GM21423 (cell line): ENCODE results near the gene PSMG3.
A peak's percentile ranks its signal among the peaks of the same experiment; 100 is the strongest.
"Not testable (repeated sequence)": the region's sequence is repeated elsewhere in the genome, so short reads cannot be mapped to it uniquely, and the experiment has no call there.

Experiments used
- ATAC-seq: cut with Tn5 transposase; IDR thresholded peaks from one replicate; pipeline ENCODE4 v1.9.1; 2021; ENCODE audit warnings: mild to moderate bottlenecking, moderate library complexity; ENCODE audit not compliant: unreplicated experiment

Gene PSMG3

DNA sequence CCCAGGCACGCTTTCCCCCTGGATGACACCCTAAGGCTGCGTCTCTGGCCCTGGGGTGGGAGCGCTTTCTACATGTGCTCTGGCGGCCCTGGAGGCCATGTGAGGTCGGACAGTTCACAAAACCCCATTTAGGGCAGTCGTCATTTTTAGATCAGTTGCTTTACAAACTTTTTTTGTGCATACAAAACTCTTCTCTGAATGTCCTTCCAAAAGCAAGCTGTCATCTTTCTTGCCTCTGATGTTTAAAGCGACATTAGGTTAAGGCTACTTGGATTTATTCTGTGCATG lies 33.4 kb downstream of the PSMG3 start:
- no peak for ATAC-seq

DNA sequence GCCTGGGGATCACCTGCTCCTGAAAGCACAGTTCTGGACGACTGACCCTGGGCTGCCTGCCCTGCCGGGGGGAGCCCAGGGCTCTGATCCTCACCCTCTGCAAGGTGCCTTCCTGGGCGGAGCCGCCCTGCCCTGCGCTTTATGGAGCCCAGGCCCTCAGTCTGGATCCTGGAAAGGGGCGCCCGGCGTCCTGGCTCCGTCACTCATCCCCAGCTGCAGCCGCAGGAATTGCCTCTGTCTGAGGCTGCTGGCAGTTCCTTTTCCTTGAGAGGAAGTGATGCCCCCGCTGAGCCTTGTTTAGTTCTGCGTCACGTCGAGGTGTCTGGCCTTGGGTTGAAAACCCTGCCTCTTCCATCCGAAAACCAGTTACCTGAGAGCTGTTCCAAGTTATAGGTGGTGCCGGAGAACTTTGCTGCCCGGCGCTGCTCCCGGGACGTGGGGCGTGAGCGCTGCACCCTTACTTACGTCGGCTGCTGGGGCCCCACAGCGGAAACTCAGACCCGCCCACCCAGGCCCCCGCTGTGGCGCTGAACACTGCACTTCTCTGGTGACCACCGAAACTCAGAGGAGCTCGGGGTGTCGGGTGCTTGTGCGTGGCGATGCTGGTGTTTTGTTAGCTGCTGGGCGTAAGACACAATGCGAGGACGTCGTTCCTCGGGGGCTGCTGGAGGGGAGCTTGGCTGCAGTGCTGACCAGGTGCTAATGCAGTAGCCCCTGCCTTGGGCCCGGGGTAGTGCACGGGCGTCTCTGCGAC lies 34.0 kb downstream of the PSMG3 start:
- ATAC-seq = no peak

DNA sequence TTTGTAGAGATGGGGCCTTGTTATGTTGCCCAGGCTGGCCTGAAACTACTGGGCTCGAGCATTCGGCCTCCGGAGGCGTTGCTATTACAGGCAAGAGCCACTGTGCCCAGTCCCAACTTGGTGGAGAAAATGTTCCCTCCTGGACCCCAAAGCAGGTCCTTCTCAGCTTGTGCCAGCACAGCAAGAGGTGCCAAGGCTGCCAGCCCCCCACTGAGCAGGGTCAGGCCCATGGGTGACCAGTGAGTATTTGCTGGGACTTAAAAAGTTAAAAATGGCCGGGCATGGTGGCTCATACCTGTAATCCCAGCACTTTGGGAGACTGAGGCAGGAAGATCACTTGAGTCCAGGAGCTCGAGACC lies 34.8 kb downstream of the PSMG3 start:
- no peak for ATAC-seq

DNA sequence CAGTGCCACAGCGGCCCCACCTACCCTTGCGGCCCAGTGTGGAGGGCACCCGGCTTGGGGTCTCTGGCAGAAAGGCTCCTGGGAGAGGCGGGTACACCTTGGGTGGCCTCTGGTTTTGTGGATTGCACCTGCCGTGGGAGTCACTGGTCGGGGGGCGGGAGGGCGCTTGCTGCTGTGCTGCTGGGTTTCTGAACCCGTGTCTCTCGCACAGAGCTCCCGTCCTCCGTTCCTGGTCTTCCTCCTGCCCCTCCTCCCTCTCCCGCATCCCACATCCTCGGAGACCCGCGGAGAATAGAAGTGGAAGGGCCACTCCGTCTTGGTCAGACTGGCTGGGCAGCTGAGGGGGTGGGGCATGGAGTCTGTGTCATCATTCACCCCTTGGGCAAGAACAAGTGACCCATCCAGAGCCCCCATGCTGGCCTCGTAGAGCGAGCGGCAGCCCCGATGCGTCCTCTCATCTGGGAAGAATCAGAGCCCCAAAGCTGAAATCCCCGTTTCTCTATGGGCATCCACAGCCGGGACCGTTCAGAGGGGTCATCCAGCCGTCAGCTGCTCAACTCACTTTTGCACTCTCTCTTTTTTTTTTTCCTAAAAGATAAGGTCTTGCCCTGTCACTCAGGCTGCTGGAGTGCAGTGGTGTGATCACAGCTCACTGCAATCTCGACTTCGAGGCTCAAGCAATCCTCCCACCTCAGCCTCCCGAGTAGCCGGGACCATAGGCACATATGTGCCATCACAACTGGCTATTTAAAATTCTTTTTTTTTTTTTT lies 35.3 kb downstream of the PSMG3 start:
- ATAC-seq = no peak

- ATAC-seq = no peak
Measured at GRCh38 chr7:1533547-1534329, 36.1 kb downstream of the PSMG3 start.

GRCh38 chr7:1533255-1533546 lies 36.6 kb downstream of the PSMG3 start:
- ATAC-seq = no peak

GRCh38 chr7:1532456-1533254 lies 37.2 kb downstream of the PSMG3 start:
- ATAC-seq = peak; percentile 31

DNA sequence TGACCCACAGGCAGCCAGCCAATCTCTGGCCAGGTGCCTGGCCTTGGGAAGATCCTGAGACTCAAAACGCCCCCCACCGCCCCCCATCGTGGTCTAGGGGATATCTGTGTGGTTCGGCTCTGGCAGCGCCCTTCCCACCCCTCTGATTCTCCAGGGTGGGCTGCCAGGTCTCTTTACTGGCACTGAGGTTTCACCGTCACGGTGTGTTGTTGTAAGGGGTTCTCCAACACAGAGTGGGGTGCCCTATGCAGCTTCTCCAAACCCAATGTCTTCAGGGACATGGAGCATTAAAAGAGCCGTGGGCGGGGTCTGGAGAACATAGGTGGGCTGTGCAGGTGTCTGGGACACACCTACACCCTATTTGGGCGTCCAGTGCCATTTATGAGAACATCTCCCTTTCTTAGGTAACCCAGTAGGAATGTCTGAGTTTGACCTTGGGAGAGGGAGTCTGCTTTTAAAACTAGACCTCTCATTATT lies 37.8 kb downstream of the PSMG3 start:
- no peak for ATAC-seq

DNA sequence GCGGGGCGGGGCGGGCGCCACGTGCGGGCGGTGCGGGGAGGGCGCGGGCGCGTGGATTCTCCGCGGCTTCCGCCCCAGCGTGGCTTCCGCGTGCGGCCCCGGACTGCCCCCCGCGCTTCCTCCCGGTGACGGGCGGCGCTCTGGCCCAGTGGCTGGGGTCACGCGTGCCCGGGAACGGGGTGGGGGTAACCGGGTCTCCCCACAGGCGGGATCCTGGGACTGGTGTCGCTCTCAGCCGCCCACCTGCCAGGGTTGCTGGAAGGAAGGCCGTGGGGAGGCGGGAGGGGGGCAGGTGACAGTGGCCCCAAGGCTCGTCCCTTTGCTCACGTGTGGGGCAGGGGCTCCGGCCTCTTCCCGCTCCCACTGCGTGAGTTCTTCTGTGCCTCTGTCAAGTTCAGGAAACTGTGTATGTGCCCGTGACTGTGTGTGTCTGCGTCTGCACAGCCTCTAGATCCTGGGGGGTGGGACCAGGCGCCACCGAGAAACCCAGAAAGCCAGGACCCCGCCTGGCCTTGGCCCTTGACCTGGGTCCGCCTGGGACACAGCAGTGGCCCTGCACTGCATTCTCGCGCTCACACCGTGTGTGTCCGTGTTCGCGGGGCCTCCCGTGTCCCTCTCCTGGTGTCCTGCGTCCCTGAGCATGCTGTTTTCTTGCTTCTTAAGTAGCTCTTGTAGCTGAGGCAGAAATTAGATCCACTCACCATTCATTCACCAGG lies 38.4 kb downstream of the PSMG3 start:
- ATAC-seq = peak; percentile 10

- peak; percentile 30 for ATAC-seq
Measured at GRCh38 chr7:1530946-1531262, 38.9 kb downstream of the PSMG3 start.

DNA sequence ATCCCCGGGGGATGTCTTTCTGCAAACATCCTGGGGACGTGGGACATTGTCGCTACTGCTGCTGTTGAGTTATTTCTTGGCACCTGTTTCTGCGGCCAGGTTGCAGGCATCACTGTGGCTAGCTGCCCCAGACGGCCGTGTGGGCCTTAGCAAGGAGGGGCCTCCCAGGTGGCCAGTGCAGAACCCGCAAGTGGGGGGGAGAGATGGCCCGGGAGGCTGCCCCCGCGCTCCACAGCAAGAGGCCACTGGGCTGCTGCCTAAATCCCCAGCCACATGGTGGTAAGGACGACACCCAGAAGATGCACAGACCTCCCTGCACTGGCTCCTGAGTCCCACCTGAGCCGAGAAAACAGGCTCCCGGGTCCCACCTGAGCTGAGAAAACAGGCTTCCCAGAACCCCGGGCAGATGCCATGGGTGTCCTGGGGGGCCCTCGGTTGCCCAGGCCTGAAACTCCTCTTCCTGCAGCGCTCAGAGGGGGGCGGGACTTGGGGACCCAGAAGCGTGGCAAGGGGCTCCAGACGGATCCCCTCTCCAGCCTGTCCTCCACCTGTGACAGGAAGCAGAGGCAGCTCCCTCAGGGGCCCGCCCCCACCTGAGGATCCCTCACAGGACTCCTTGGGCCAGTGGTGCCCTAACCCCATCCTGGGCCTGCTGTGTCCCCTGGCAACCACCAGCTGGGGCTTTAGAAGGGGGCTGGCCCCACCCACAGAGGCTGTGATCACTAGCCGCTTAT lies 40.3 kb downstream of the PSMG3 start:
- no peak for ATAC-seq

DNA sequence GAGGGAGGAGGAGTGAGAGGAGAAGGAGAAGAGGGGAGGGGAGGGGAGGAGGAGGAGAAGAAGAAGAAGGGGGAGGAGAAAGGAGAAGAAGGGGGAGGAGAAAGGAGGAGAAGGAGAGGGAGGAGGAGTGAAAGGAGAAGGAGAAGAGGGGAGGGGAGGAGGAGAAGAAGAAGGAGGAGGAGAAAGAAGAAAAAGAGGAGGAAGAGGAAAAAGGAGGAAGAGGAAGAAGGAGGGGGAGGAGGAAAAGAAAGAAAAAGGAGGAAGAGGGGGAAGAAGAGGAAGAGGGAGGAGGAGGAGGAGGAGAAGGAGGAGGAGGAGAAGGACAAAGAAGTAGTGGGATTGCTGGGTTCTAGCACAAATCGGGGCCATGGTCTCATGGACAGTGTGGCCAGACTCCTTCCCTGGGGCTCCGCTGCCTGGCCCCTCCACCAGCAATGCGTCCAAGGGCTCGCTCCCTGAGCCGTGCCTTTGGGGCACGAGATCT lies 43.5 kb downstream of the PSMG3 start:
- no peak for ATAC-seq

DNA sequence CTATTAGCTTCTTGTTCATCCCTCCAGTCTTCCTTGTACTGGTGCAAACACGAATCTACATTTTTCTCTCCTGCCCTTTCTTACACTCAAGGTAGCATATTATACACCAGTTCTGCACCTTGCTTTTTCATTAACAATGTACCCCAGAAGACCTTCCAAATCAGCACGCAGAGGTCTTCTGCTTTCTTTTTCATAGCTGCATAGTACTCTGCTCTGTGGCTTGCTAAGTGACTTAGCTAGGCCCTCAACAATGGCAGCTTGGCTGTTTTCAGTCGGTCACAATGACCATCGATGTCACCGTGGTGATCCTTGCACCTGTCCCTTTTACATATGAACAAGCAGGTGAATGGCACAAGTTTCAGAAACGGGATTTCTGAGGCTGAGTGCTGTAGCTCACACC lies 44.4 kb downstream of the PSMG3 start:
- ATAC-seq = no peak

GRCh38 chr7:1523844-1524243 lies 46.0 kb downstream of the PSMG3 start:
- ATAC-seq = no peak

GRCh38 chr7:1523208-1523607 lies 46.6 kb downstream of the PSMG3 start:
- ATAC-seq = no peak

DNA sequence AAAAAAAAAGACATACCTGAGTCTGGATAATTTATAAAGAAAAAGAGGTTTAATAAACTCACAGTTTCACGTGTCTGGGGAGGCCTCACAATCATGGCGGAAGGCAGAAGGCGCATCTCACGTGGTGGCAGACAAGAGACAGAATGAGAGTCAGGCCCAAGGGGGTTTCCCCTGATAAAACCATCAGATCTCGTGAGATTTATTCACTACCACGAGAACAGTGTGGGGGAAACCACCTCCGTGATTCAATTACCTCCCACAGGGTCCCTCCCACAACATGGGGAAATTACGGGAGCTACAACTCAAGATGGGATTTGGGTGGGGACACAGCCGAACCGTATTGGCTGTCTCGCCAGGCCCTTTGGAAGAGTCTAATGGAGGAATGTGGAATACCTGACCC lies 48.4 kb downstream of the PSMG3 start:
- no peak for ATAC-seq

- ATAC-seq = no peak
Measured at GRCh38 chr7:1520539-1521234, 49.1 kb downstream of the PSMG3 start.

DNA sequence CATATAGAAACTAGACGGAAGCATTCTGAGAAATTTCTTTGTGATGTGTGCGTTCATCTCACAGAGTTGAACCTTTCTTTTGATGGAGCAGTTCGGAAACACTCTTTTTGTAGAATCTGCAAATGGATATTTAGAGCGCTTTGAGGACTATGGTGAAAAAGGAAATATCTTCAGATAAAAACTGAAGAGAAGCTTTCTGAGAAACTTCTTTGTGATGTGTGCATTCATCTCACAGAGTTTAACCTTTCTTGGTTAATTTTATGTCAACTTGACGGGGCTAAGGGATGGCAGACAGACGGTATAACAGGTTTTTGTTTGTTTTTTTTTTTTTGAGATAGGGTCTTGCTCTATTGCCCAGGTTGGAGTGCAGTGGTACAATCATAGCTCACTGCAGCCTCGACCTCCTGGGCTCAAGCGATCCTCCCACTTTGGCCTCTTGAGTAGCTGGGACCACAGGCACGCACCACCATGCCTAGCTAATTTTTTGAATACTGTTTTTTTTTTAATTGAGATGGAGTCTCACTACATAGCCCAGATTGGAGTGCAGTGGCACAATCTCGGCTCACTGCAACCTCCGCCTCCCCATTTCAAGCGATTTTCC lies 50.4 kb downstream of the PSMG3 start:
- ATAC-seq = not testable (repeated sequence)
